Hepatocyte (in vitro differentiated cells): ENCODE measurements around the gene MOB3B. TPM values are rescaled to one million over a fixed set of nuclear protein-coding genes. Genes with fewer than 3 reads are reported as not detected.

Source experiments
- DNase-seq: peaks from one replicate; pipeline ENCODE4 v3.0.0-alpha.2; 2016; ENCODE audit warnings: low spot score
- H2AFZ ChIP-seq: fragments of 200-600 bp; sonication (generic); 2 replicates; pipeline ENCODE4 v1.6.0; 2016; ENCODE audit warnings: antibody characterized with exemption, mild to moderate bottlenecking
- H3K27ac ChIP-seq: fragments of 200-600 bp; sonication (generic); 2 replicates; pipeline ENCODE4 v1.5.1; 2016; ENCODE audit warnings: mild to moderate bottlenecking
- H3K27me3 ChIP-seq: fragments of 200-600 bp; sonication (generic); 2 replicates; pipeline ENCODE4 v1.6.1; 2016
- H3K36me3 ChIP-seq: fragments of 200-600 bp; sonication (generic); replicated peaks from 2 replicates; pipeline ENCODE4 v1.5.1; 2016; ENCODE audit warnings: low read depth; ENCODE audit not compliant: insufficient read depth
- H3K4me1 ChIP-seq: fragments of 200-600 bp; sonication (generic); 2 replicates; pipeline ENCODE4 v1.5.1; 2016; ENCODE audit warnings: mild to moderate bottlenecking, moderate library complexity; ENCODE audit not compliant: insufficient read depth
- H3K4me2 ChIP-seq: fragments of 200-600 bp; sonication (generic); 2 replicates; pipeline ENCODE4 v1.6.0; 2016
- H3K4me3 ChIP-seq: fragments of 200-600 bp; sonication (generic); 2 replicates; pipeline ENCODE4 v1.5.1; 2016; ENCODE audit warnings: mild to moderate bottlenecking
- H3K79me2 ChIP-seq: fragments of 200-600 bp; sonication (generic); 2 replicates; pipeline ENCODE4 v1.6.0; 2017; ENCODE audit warnings: mild to moderate bottlenecking
- H3K9me2 ChIP-seq: fragments of 200-600 bp; sonication (generic); replicated peaks from 2 replicates; pipeline ENCODE4 v1.6.0; 2017; ENCODE audit warnings: mild to moderate bottlenecking; ENCODE audit not compliant: insufficient read depth
- H3K9me3 ChIP-seq: fragments of 200-600 bp; sonication (generic); 2 replicates; pipeline ENCODE4 v1.5.1; 2016; ENCODE audit warnings: low read depth, mild to moderate bottlenecking
- H4K20me1 ChIP-seq: fragments of 200-600 bp; sonication (generic); 2 replicates; pipeline ENCODE4 v1.6.0; 2016; ENCODE audit warnings: mild to moderate bottlenecking; ENCODE audit not compliant: insufficient read depth, poor library complexity, severe bottlenecking
- CTCF ChIP-seq: fragments of 200-600 bp; sonication (generic); IDR thresholded peaks from 2 replicates; pipeline ENCODE4 v1.5.1; 2016; ENCODE audit warnings: antibody characterized with exemption, mild to moderate bottlenecking; ENCODE audit not compliant: poor library complexity
- EZH2 ChIP-seq: fragments of 200-600 bp; sonication (generic); IDR thresholded peaks from 2 replicates; pipeline ENCODE4 v1.6.1; 2016; ENCODE audit warnings: antibody characterized with exemption, mild to moderate bottlenecking, borderline replicate concordance
- EZH2phosphoT487 ChIP-seq: fragments of 200-600 bp; sonication (generic); IDR thresholded peaks from one replicate; pipeline ENCODE4 v1.6.1; 2018; ENCODE audit warnings: antibody characterized with exemption, mild to moderate bottlenecking, low read depth, moderate library complexity; ENCODE audit not compliant: unreplicated experiment, severe bottlenecking
- WGBS: methylation state at CpG from one replicate; pipeline ENCODE4 v1.1.6; 2016; ENCODE audit warnings: low lambda C conversion rate; ENCODE audit errors: missing lambda C conversion rate; 5-methylcytosine and 5-hydroxymethylcytosine counted together
- polyA plus RNA-seq: library from polyadenylated mRNA; unstranded; fragments of >200 nt; fragmentation: Nextera tagmentation; extraction: Ambion mirVana; gene quantifications from 2 replicates; pipeline ENCODE4 v1.2.1, GENCODE V29; 2016
- total RNA-seq: library from RNA; depleted of rRNA; stranded (reverse); fragments of >200 nt; gene quantifications from 2 replicates; pipeline ENCODE4 v1.2.3, GENCODE V29; 2014

MOB3B gene
- total and polyA plus RNA-seq, 2 experiments from 2014 or later = 13.3 to 13.5 TPM

- H3K27ac ChIP-seq = no peak overlapping the region
- H4K20me1 ChIP-seq = no peaks in the 10 kb centered on the region
- no peaks in the 10 kb centered on the region for H3K27me3 ChIP-seq
- no peak for DNase-seq
- H3K4me1 ChIP-seq = peaks cover 18% of the 10 kb centered on the region
- H3K4me2 ChIP-seq = no peak overlapping the region
- H2AFZ ChIP-seq = no peak overlapping the region
- H3K4me3 ChIP-seq = no peak overlapping the region
- WGBS = 93% methylated on average over 5 of the region's 5 CpGs
- no peaks in the 10 kb centered on the region for H3K36me3 ChIP-seq
- no peaks in the 10 kb centered on the region for H3K9me2 ChIP-seq
- H3K9me3 ChIP-seq = no peaks in the 10 kb centered on the region
- H3K79me2 ChIP-seq = peaks cover 54% of the 10 kb centered on the region
- TF ChIP-seq CTCF (no peak), EZH2phosphoT487 (no peak), EZH2 (no peak)
These were observed 58.2 kb downstream of the MOB3B start for GRCh38 chr9:27471366-27471765.

GRCh38 chr9:27470291-27470856 lies 59.2 kb downstream of the MOB3B start:
- no peaks in the 10 kb centered on the region for H3K9me3 ChIP-seq
- no peak overlapping the region for H3K27ac ChIP-seq
- H3K9me2 ChIP-seq = no peaks in the 10 kb centered on the region
- no peaks in the 10 kb centered on the region for H3K36me3 ChIP-seq
- no peak overlapping the region for H3K4me3 ChIP-seq
- DNase-seq = no peak
- WGBS = 87% methylated on average over 6 of the region's 6 CpGs
- no peak overlapping the region for H3K4me2 ChIP-seq
- H2AFZ ChIP-seq = no peak overlapping the region
- peaks cover 60% of the 10 kb centered on the region for H3K79me2 ChIP-seq
- TF ChIP-seq EZH2phosphoT487 (no peak), EZH2 (no peak), CTCF (no peak)
- H3K4me1 ChIP-seq = peaks cover 18% of the 10 kb centered on the region
- no peaks in the 10 kb centered on the region for H3K27me3 ChIP-seq
- no peaks in the 10 kb centered on the region for H4K20me1 ChIP-seq

DNA sequence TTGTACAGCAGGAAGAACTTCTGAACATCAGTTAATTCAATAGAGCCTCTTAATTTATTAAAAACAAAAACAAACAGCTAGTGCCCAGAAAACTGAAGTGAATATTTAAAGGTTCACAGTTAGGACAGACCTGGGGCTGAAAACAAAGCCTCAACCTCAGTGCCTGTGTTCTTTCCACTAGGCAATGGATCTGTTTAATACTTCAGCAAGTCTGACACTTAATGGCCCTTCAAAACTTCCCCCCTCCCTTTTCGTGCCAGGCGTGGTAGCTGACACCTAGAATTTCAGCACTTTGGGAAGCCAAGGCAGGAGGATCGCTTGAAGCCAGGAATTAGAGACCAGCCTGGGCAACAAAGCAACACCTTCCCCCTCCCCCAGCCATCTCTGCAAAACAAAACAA lies 60.1 kb downstream of the MOB3B start:
- Histone ChIP-seq H3K27ac (no peak overlapping the region), H3K4me2 (no peak overlapping the region), H3K4me1 (peaks cover 18% of the 10 kb centered on the region), H4K20me1 (no peaks in the 10 kb centered on the region), H3K4me3 (no peak overlapping the region), H3K9me3 (no peaks in the 10 kb centered on the region), H3K9me2 (no peaks in the 10 kb centered on the region), H3K36me3 (no peaks in the 10 kb centered on the region), H3K27me3 (no peaks in the 10 kb centered on the region), H3K79me2 (peaks cover 56% of the 10 kb centered on the region), H2AFZ (no peak overlapping the region)
- no peak for DNase-seq
- WGBS = 78% methylated on average over 3 of the region's 3 CpGs
- TF ChIP-seq EZH2 = no peak
- no peak for TF ChIP-seq CTCF
- no peak for TF ChIP-seq EZH2phosphoT487
